ENCODE results near the gene RAVER1. TPM values are rescaled to one million over a fixed set of nuclear protein-coding genes. Genes with fewer than 3 reads are reported as not detected.
"Not testable (repeated sequence)": the region's sequence is repeated elsewhere in the genome, so short reads cannot be mapped to it uniquely, and the experiment has no call there.

The RAVER1 gene
- total RNA-seq, 2 experiments from 2014 or later: 87.0 to 87.8 TPM

DNA sequence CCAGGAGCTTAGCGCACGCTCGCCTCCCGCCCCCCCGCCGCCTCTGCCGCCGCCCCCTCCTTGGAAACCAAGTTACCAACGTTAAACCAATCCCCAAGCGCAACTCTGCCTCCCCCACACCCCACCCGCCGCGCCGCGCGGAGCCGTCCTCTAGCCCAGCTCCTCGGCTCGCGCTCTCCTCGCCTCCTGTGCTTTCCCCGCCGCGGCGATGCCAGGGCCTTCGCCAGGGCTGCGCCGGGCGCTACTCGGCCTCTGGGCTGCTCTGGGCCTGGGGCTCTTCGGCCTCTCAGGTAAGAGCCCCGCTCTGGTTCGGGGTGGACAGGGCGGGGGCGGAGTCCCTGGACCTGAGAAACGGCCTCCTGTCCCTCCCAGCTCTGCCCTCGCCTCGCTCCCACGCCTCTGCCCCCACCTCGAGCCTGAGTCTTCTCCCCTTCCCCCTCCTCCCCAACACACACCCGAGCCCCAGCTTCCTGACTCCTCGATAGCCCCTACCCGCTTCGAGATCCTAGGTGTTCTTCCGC, 43.4 kb downstream of the RAVER1 start, which contains the start of gene ICAM5:
ICAM5 (plus strand) TSS at position 117 of the 521 bp plus-strand sequence; CDS start at position 209, 92 bp downstream.
- DNase-seq (no peak), ATAC-seq (no peak)
- CTCF ChIA-PET: interaction anchor here (1.0 to 10.1 kb wide), 8 partner anchors 9 to 127 kb away, joined by 3 to 116 read pairs (median 7); partner anchors contain the start of gene ICAM1
- Mint-ChIP-seq H3K27me3 (peaks cover 69% of the 10 kb centered on the region), H3K36me3 (peaks cover 16% of the 10 kb centered on the region), H3K27ac (peak within 1 kb of the TSS; percentile 49), H3K4me1 (peaks cover 76% of the 10 kb centered on the region), H3K9me3 (ENCODE audit: low read depth) (no peaks in the 10 kb centered on the region), H3K4me3 (peak within 1 kb of the TSS; percentile 68)

- peak overlapping the region; percentile 49 for H3K27ac Mint-ChIP-seq
- peak overlapping the region; percentile 68 for H3K4me3 Mint-ChIP-seq
- H3K27me3 Mint-ChIP-seq: peaks cover 63% of the 10 kb centered on the region
Observed at GRCh38 chr19:10289167-10289835, 44.0 kb downstream of the RAVER1 start.

DNA sequence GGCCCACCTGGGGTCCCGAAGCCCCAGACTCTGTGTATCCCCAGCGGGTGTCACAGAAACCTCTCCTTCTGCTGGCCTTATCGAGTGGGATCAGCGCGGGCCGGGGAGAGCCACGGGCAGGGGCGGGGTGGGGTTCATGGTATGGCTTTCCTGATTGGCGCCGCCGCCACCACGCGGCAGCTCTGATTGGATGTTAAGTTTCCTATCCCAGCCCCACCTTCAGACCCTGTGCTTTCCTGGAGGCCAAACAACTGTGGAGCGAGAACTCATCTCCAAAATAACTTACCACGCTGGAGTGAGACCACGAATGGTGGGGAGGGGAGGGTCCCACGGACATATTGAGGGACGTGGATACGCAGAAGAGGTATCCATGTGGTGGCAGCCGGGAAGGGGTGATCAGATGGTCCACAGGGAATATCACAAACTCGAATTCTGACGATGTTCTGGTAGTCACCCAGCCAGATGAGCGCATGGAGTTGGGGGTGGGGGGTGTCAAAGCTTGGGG, 44.6 kb downstream of the RAVER1 start:
- peak; percentile 64 for DNase-seq
- CTCF ChIA-PET: interaction anchor here (0.9 to 10.1 kb wide), 10 partner anchors 9 to 129 kb away, joined by 3 to 116 read pairs (median 4); partner anchors contain the start of gene ICAM1
- H3K27me3 Mint-ChIP-seq: peaks cover 57% of the 10 kb centered on the region
- H3K4me1 Mint-ChIP-seq: peaks cover 73% of the 10 kb centered on the region
- peaks cover 28% of the 10 kb centered on the region for H3K36me3 Mint-ChIP-seq
- H3K9me3 Mint-ChIP-seq (ENCODE audit: low read depth): no peaks in the 10 kb centered on the region
- peak overlapping the region; percentile 68 for H3K4me3 Mint-ChIP-seq
- peak; percentile 8 for ATAC-seq
- H3K27ac Mint-ChIP-seq: peak overlapping the region; percentile 49

More at GRCh38 chr19:10289167-10289835, 44.0 kb downstream of the RAVER1 start:
- Mint-ChIP-seq H3K36me3 (peaks cover 22% of the 10 kb centered on the region), H3K4me1 (peaks cover 73% of the 10 kb centered on the region), H3K9me3 (ENCODE audit: low read depth) (no peaks in the 10 kb centered on the region)
- ATAC-seq (peak; percentile 31), DNase-seq (peak; percentile 76)
- CTCF ChIA-PET: interaction anchor here (0.9 to 10.1 kb wide), 11 partner anchors 9 to 128 kb away, joined by 3 to 116 read pairs (median 4); partner anchors contain the start of gene ICAM1

DNA sequence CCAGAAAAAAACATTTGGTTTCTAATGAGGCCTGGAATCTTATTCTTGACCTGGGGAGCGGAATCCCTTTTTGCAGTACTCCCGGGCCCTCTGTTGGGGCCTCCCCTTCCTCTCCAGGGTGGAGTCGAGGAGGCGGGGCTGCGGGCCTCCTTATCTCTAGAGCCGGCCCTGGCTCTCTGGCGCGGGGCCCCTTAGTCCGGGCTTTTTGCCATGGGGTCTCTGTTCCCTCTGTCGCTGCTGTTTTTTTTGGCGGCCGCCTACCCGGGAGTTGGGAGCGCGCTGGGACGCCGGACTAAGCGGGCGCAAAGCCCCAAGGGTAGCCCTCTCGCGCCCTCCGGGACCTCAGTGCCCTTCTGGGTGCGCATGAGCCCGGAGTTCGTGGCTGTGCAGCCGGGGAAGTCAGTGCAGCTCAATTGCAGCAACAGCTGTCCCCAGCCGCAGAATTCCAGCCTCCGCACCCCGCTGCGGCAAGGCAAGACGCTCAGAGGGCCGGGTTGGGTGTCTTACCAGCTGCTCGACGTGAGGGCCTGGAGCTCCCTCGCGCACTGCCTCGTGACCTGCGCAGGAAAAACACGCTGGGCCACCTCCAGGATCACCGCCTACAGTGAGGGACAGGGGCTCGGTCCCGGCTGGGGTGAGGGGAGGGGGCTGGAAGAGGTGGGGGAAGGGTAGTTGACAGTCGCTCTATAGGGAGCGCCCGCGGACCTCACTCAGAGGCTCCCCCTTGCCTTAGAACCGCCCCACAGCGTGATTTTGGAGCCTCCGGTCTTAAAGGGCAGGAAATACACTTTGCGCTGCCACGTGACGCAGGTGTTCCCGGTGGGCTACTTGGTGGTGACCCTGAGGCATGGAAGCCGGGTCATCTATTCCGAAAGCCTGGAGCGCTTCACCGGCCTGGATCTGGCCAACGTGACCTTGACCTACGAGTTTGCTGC, 46.3 kb downstream of the RAVER1 start, which contains the start of gene ICAM4:
ICAM4 (plus strand) TSS at position 153 of the 935 bp plus-strand sequence; CDS start at position 211, 58 bp downstream.
- DNase-seq: peak; percentile 68
- Mint-ChIP-seq H3K4me3 (peak within 1 kb of the TSS; percentile 20), H3K4me1 (peaks cover 61% of the 10 kb centered on the region), H3K27ac (peak within 1 kb of the TSS; percentile 56), H3K27me3 (peaks cover 41% of the 10 kb centered on the region), H3K36me3 (peaks cover 32% of the 10 kb centered on the region), H3K9me3 (ENCODE audit: low read depth) (no peaks in the 10 kb centered on the region)
- ATAC-seq: peak; percentile 34
- CTCF ChIA-PET: interaction anchor here (0.6 to 10.1 kb wide), 4 partner anchors 16 to 239 kb away, joined by 3 to 116 read pairs (median 12); partner anchors contain the start of gene ICAM1

DNA sequence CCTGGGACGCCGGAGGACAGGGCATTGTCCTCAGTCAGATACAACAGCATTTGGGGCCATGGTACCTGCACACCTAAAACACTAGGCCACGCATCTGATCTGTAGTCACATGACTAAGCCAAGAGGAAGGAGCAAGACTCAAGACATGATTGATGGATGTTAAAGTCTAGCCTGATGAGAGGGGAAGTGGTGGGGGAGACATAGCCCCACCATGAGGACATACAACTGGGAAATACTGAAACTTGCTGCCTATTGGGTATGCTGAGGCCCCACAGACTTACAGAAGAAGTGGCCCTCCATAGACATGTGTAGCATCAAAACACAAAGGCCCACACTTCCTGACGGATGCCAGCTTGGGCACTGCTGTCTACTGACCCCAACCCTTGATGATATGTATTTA, 47.9 kb downstream of the RAVER1 start:
- no peak overlapping the region for H3K27ac Mint-ChIP-seq
- CTCF ChIA-PET: interaction anchor here (1.4 to 10.1 kb wide), 4 partner anchors 15 to 104 kb away, joined by 5 to 116 read pairs (median 12); partner anchors contain the start of gene ICAM1

GRCh38 chr19:10284960-10285278, 48.4 kb downstream of the RAVER1 start:
- peaks cover 54% of the 10 kb centered on the region for H3K4me1 Mint-ChIP-seq
- H3K36me3 Mint-ChIP-seq: peaks cover 42% of the 10 kb centered on the region
- H3K27me3 Mint-ChIP-seq: peaks cover 21% of the 10 kb centered on the region

More for the DNA sequence above, 47.9 kb downstream of the RAVER1 start:
- H3K27me3 Mint-ChIP-seq: peaks cover 25% of the 10 kb centered on the region
- no peaks in the 10 kb centered on the region for H3K9me3 Mint-ChIP-seq (ENCODE audit: low read depth)
- peaks cover 54% of the 10 kb centered on the region for H3K4me1 Mint-ChIP-seq
- peaks cover 40% of the 10 kb centered on the region for H3K36me3 Mint-ChIP-seq
- DNase-seq (no peak), ATAC-seq (no peak)
- no peak overlapping the region for H3K4me3 Mint-ChIP-seq

GRCh38 chr19:10284065-10284959, 49.0 kb downstream of the RAVER1 start:
- Mint-ChIP-seq H3K27me3 (peaks cover 19% of the 10 kb centered on the region), H3K4me1 (peaks cover 59% of the 10 kb centered on the region), H3K9me3 (ENCODE audit: low read depth) (no peaks in the 10 kb centered on the region), H3K27ac (no peak overlapping the region), H3K4me3 (no peak overlapping the region), H3K36me3 (peaks cover 45% of the 10 kb centered on the region)
- no peak for DNase-seq
- no peak for ATAC-seq
- CTCF ChIA-PET: interaction anchor here (1.4 to 10.1 kb wide), 3 partner anchors 14 to 105 kb away, joined by 5 to 116 read pairs (median 20); partner anchors contain the start of gene ICAM1

More at GRCh38 chr19:10284960-10285278, 48.4 kb downstream of the RAVER1 start:
- Mint-ChIP-seq H3K9me3 (ENCODE audit: low read depth) (no peaks in the 10 kb centered on the region), H3K27ac (no peak overlapping the region), H3K4me3 (no peak overlapping the region)
- DNase-seq (no peak), ATAC-seq (no peak)
- CTCF ChIA-PET: interaction anchor here (1.4 to 10.1 kb wide), 3 partner anchors 14 to 104 kb away, joined by 5 to 116 read pairs (median 20); partner anchors contain the start of gene ICAM1

DNA sequence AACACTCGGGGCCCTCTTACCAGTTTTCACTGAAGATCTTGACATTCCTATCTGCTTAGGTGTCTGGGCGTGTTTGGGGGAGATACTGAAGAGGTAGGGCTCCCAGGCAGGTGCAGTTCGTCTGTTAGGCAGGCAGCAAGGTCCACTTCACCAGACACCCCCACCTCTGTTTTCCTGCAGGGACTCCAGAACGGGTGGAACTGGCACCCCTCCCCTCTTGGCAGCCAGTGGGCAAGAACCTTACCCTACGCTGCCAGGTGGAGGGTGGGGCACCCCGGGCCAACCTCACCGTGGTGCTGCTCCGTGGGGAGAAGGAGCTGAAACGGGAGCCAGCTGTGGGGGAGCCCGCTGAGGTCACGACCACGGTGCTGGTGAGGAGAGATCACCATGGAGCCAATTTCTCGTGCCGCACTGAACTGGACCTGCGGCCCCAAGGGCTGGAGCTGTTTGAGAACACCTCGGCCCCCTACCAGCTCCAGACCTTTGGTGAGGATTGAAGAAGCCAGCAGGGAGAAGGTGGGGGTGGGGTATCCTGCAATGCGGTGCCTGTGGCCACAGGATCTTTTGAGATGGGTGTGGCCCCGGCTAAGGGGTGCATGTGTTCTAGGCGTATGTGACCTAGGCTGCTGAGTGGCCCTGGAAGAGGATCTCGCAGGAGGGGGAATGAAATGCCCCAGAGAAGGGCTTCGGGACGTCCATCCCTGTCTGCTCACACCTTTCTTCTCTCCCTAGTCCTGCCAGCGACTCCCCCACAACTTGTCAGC, 49.8 kb downstream of the RAVER1 start:
- Mint-ChIP-seq H3K4me3 (no peak overlapping the region), H3K36me3 (peaks cover 50% of the 10 kb centered on the region), H3K4me1 (peaks cover 55% of the 10 kb centered on the region), H3K27ac (no peak overlapping the region), H3K27me3 (peaks cover 11% of the 10 kb centered on the region), H3K9me3 (ENCODE audit: low read depth) (no peaks in the 10 kb centered on the region)
- ATAC-seq: no peak
- DNase-seq: no peak
- CTCF ChIA-PET: interaction anchor here (0.9 to 4.6 kb wide), 3 partner anchors 12 to 105 kb away, joined by 3 to 20 read pairs (median 9); partner anchors contain the start of gene ICAM1

- H3K27me3 Mint-ChIP-seq; H3K9me3 Mint-ChIP-seq (ENCODE audit: low read depth); DNase-seq; H3K4me3 Mint-ChIP-seq; H3K27ac Mint-ChIP-seq; ATAC-seq: not testable (repeated sequence)
- H3K36me3 Mint-ChIP-seq: peaks cover 55% of the 10 kb centered on the region
- peaks cover 50% of the 10 kb centered on the region for H3K4me1 Mint-ChIP-seq
- CTCF ChIA-PET: interaction anchor here (0.9 kb wide), 1 partner anchor 107 kb away, joined by 3 read pairs; no protein-coding TSS in a partner anchor
Observed at GRCh38 chr19:10282043-10282442, 51.3 kb downstream of the RAVER1 start.

- Mint-ChIP-seq H3K9me3 (ENCODE audit: low read depth) (no peaks in the 10 kb centered on the region), H3K4me1 (peaks cover 34% of the 10 kb centered on the region), H3K36me3 (peaks cover 47% of the 10 kb centered on the region), H3K27ac (peak overlapping the region; percentile 75), H3K27me3 (no peaks in the 10 kb centered on the region), H3K4me3 (peak overlapping the region; percentile 40)
- CTCF ChIA-PET: interaction anchor here (0.7 to 3.4 kb wide), 15 partner anchors 10 to 148 kb away, joined by 3 to 55 read pairs (median 4); partner anchors contain the start of genes ICAM1 and ICAM5
- peak; percentile 60 for DNase-seq
- ATAC-seq: peak; percentile 75
Observed at GRCh38 chr19:10279737-10280442, 53.4 kb downstream of the RAVER1 start.

All from activated CD8-positive, alpha-beta memory T cell treated with anti-CD3 and anti-CD28 coated beads, Interleukin-2, amount 10 ng/mL, durations not matched to agents 7 days and 5 days (primary cell).